ENCODE data around the gene ZNF521.

Gene ZNF521

GRCh38 chr18:25335676-25336075 is 16.3 kb downstream of the ZNF521 start:
- DNase-seq (ENCODE audit: low read depth), result no peak

GRCh38 chr18:25335062-25335461 is 16.9 kb downstream of the ZNF521 start:
- no peak for DNase-seq (ENCODE audit: low read depth)

DNA sequence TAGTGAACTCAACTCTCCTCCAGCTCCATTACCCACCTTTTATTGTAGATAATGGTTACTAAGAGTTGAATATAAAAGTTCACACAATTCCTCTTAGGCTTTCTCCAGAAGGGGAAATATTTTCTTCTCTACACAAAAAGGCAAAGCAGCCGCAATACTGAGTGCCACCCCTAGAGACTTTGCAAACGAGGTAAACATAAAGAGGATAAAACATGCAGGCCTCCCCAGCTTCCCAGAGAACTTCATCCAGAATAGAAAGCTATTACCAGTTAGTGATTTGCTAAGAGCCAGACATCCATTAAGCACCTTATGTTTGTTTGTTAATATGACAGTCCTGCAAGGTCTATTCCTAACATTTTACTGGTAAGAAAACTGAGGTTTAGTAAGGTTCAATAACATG is 17.4 kb downstream of the ZNF521 start:
- DNase-seq (ENCODE audit: low read depth), result no peak

- DNase-seq (ENCODE audit: low read depth), result no peak
These were observed 20.0 kb downstream of the ZNF521 start for GRCh38 chr18:25332002-25332401.

GRCh38 chr18:25329783-25330182 is 22.2 kb downstream of the ZNF521 start:
- no peak for DNase-seq (ENCODE audit: low read depth)

DNA sequence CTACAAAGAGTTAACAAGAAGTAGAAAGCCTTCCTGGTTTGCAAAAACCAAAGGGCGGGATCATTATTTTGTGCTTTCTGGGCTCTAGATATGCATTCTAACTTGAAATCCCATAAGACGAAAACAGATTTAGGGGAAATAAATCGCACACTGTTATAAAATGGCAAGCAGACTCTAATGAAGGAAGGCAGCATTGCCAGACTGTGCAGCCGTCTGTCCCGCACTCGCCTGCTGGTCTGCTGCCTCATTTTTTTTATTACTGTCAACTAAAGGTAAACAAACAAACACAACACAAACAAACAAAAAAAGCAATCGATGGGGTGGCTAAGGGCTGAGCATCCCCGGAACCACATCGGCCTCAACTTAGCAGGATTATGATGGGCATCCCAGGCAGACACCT is 24.4 kb downstream of the ZNF521 start:
- DNase-seq (ENCODE audit: low read depth), result no peak

- DNase-seq (ENCODE audit: low read depth), result no peak
These were observed 25.5 kb downstream of the ZNF521 start for GRCh38 chr18:25326361-25326952.

- DNase-seq (ENCODE audit: low read depth), result no peak
These were observed 29.2 kb downstream of the ZNF521 start for GRCh38 chr18:25322806-25323205.

DNA sequence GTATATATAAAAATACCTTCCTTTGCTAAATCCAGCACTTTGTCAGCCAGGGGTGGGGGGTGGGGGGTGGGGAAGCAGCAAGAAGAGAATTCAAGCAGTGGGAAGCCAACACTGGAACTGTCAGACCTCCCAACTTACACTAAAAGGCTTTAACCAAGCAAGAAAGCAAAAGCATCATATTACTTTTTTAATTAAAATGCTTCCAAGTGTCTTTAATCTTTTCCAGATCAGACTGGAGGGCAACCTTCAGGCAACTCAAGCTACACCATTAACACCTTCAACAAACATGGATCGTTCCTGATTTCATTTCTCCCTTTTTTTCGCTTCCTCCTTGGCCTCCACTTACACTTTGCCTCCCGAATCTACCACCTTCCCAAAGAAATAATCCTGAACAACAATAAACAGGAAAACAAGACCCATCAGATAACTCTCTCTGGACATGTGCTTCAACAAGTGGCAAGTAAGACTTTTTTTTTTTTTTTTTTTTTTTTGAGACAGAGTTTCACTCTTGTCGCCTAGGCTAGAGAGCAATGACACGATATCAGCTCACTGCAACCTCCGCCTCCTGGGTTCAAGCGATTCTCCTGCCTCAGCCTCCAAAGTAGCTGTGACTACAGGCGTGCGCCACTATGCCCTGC is 35.5 kb downstream of the ZNF521 start:
- no peak for DNase-seq (ENCODE audit: low read depth)

- DNase-seq (ENCODE audit: low read depth), result no peak
These were observed 37.2 kb downstream of the ZNF521 start for GRCh38 chr18:25314838-25315190.

- DNase-seq (ENCODE audit: low read depth), result no peak
These were observed 37.7 kb downstream of the ZNF521 start for GRCh38 chr18:25314151-25314837.

DNA sequence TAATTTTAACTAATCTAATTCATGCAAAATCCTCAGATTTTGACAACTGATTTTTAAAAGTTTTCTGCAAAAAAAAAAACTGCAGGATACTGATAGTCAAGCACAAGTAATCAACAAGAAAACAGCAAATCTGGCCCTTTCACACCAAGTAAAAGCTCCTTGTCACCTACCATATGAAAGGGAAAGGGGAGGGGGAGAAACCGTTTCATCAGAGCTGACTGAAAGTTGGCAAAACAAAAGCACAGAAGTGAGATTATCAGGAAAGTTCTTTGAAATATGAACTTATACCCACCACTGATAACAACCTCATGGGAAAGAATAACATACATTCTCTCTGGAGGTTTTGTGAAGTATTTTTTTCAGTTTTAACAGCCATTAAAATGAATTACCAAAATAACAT is 38.7 kb downstream of the ZNF521 start:
- no peak for DNase-seq (ENCODE audit: low read depth)

DNA sequence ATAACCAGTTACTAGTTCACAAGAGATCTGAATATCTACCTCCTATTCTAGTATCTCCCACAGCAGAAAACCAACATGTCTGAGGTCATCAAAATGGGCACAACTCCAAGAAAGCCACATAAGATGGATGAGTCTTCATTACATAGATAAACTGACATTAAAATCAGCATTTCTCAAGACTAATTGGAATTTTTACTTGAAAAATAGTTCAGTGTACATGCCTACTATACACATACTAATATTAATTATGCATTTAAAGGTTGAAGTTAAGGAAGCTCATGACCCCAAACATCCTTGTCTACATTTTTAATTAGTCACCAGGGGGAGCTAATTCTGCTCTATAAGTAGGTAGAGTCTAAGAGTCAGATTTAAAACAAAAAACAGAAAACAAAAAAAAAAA is 41.9 kb downstream of the ZNF521 start:
- DNase-seq (ENCODE audit: low read depth), result no peak

DNA sequence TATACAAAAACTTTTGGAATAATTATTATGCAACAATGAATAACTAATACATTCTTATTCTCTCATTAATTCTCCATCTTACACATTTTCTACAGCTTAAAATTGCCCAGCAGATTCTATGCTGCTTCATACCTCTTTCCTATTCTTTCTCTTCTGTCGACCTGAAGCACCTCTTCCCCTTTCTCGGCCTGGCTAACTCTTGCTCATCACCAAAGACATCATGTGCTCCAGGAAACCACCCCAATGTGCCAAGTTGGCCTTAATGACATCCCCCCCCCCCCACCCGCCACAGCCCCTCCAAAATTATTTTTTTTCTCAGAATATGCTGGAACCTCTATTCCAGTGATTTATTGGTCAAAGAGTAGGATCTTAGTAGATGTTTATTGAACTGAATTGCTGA is 43.6 kb downstream of the ZNF521 start:
- DNase-seq (ENCODE audit: low read depth), result no peak

DNA sequence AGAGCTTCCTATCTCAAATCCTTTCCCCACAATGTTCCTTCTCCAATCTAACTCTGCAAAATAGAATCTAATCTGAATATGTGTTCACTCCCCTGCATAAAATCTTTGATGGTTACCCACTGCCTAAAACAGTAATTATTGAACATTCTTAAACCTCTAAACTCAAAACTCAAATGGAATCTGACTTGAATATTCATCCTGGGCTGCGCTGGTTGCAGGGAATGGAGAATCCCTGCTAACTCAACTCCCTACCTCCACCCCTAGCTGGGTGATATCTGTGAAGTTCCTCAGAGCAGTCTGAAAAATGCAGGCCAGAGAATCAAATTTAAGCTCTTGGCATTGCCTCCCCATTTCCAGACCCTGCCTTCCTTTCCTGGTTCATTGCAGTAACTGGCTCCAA is 44.8 kb downstream of the ZNF521 start:
- no peak for DNase-seq (ENCODE audit: low read depth)

DNA sequence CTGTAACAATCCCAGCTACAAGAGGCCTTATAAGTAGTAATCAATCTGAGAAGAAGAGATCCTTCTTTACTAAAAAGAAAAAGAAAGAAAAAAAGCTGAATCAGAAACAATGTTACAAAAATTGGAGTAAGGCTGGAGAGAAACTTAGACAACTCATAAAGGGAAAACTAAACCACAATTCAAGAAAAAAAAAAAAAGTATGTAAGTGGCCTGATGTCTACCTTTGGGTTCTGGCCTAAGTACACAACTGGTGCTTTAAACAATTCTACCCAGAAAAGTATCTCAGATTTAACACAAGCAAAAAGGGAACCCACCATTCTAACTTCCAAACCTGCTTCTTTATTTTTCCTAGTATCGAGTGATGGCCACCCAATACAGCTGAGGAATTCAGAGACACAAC is 45.3 kb downstream of the ZNF521 start:
- no peak for DNase-seq (ENCODE audit: low read depth)

DNA sequence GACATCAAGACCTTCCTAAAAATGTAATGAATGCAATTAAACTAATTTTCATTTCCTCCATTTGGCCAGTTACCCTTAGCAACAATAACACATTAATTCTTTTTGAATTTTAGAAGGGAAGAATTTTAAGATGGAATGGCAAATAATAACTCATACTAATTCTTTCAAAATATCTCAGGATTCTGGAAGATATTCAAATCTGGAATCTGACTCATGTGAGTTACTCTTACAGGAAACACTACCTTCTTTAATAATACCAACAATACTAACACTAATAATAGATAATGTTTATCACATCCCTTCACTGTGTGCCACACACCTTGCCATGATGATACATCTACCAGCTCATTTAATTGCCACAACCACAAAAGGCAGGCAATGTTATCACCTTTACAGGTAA is 46.4 kb downstream of the ZNF521 start:
- DNase-seq (ENCODE audit: low read depth), result no peak

GRCh38 chr18:25300492-25300891 is 51.5 kb downstream of the ZNF521 start:
- DNase-seq (ENCODE audit: low read depth), result no peak

GRCh38 chr18:25299426-25300300 is 52.3 kb downstream of the ZNF521 start:
- peak; percentile 55 for DNase-seq (ENCODE audit: low read depth)

DNA sequence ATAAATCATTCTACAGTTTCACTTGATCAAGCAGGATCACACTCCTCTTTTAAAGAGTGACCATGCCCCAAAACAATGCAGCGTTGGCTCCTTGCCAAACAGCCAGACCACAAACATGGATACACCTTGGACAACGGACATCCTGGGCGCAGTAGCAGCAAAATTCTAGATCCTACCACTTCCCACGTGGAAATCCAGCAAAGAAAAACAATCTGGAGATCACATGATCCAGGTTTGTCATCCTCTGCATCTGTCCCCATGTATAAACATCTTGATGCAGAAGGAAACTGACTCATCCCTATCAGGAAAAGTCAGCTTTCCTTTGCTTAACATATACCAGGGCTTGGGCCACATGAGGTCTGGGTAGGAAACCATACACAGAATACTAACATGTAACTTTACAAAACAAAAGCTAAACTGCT is 53.1 kb downstream of the ZNF521 start:
- peak; percentile 75 for DNase-seq (ENCODE audit: low read depth)

DNA sequence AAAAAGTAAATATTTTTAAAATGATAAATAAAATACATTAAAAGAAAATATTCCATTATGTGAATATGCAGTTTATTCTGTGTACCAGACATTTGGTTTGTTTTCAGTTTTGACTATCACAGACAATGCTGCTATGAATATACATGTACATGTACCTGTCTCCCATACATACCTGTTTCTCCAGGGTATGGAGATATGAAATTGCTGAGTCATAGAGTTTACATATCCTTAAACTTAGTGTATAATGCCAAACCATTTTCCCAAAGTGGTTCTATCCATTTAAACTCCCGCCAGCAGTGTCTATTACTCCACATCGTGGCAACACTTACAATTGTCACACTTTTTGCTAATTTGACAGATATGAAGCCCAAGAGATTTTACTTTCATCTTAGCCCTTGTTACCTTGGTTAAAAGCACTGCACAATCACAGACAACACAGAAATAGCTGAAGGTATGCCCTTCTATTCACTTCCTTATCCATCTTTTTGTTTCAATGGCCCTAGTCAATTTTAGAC is 56.3 kb downstream of the ZNF521 start:
- DNase-seq (ENCODE audit: low read depth), result no peak

GRCh38 chr18:25291150-25291549 is 60.8 kb downstream of the ZNF521 start:
- DNase-seq (ENCODE audit: low read depth), result no peak
